Measurements from ENCODE around the gene CELF6.

Gene CELF6

GRCh38 chr15:72235298-72235697 lies 84.7 kb downstream of the CELF6 start:
- no peak for TF ChIP-seq CTCF (IDR thresholded peaks at IDR 0.05; ENCODE audit: extremely low read depth, missing control alignments)
- no peak for DNase-seq (ENCODE audit: low spot score)

All from GM20000 (cell line).